Keratinocyte (primary cell): ENCODE data around the gene MAP1LC3A. TPM values are rescaled to one million over a fixed set of nuclear protein-coding genes. Genes with fewer than 3 reads are reported as not detected.

ENCODE experiments used
- DNase-seq: peaks from one replicate; pipeline ENCODE4 v3.0.0-alpha.2; 2011; ENCODE audit warnings: low read depth, missing footprints, low spot score
- FAIRE-seq: peaks from 2 replicates; lab custom pipeline; 2011; peaks lifted over from hg19 to GRCh38; lab: Jason Lieb, UNC
- H2AFZ ChIP-seq: 2 replicates; pipeline ENCODE4 v1.6.0; 2012; ENCODE audit warnings: low read length, control low read depth, inconsistent platforms; ENCODE audit not compliant: control insufficient read depth
- H3K27ac ChIP-seq: 2 replicates; pipeline ENCODE4 v1.5.1; 2011; ENCODE audit warnings: low read length; ENCODE audit not compliant: control insufficient read depth, insufficient read depth
- H3K27me3 ChIP-seq: 3 replicates; pipeline ENCODE4 v1.6.0; 2011; ENCODE audit warnings: low read length; ENCODE audit not compliant: control insufficient read depth, insufficient read depth; ENCODE audit errors: extremely low read depth
- H3K36me3 ChIP-seq, 2 experiments: 2 replicates in 1 of 2; 3 replicates in 1 of 2; pipeline ENCODE4 v1.5.1; 2011; ENCODE audit warnings: low read length in 2 of 2, mild to moderate bottlenecking in 1 of 2; ENCODE audit not compliant: control insufficient read depth in 2 of 2, insufficient read depth in 2 of 2; ENCODE audit errors: extremely low read depth in 1 of 2
- H3K4me1 ChIP-seq: 3 replicates; pipeline ENCODE4 v1.5.1; 2011; ENCODE audit warnings: low read length; ENCODE audit not compliant: control insufficient read depth, insufficient read depth; ENCODE audit errors: extremely low read depth
- H3K4me2 ChIP-seq: 3 replicates; pipeline ENCODE4 v1.6.0; 2011; ENCODE audit warnings: low read depth, low read length; ENCODE audit not compliant: control insufficient read depth, insufficient read depth; ENCODE audit errors: extremely low read depth
- H3K4me3 ChIP-seq, 3 experiments: fragments of 200-600 bp in 1 of 3; sonication (generic) in 1 of 3; 2 replicates in 2 of 3; 3 replicates in 1 of 3; pipeline ENCODE4 v1.5.1; 2011 to 2016; ENCODE audit warnings: low read length in 3 of 3, mild to moderate bottlenecking in 3 of 3, control low read depth in 2 of 3, inconsistent platforms in 1 of 3, low read depth in 1 of 3, mixed read lengths in 1 of 3, mixed run types in 1 of 3, moderate library complexity in 1 of 3; ENCODE audit not compliant: control insufficient read depth in 2 of 3, insufficient read depth in 2 of 3; ENCODE audit errors: extremely low read depth in 1 of 3
- H3K79me2 ChIP-seq: 2 replicates; pipeline ENCODE4 v1.6.0; 2012; ENCODE audit warnings: low read length; ENCODE audit not compliant: control insufficient read depth, insufficient read depth
- H3K9ac ChIP-seq: 3 replicates; pipeline ENCODE4 v1.6.0; 2011; ENCODE audit warnings: low read length; ENCODE audit not compliant: control insufficient read depth, insufficient read depth; ENCODE audit errors: extremely low read depth
- H3K9me1 ChIP-seq: 3 replicates; pipeline ENCODE4 v1.6.0; 2011; ENCODE audit warnings: low read length; ENCODE audit not compliant: control insufficient read depth, insufficient read depth; ENCODE audit errors: extremely low read depth
- H3K9me3 ChIP-seq: 2 replicates; pipeline ENCODE4 v1.5.1; 2012; ENCODE audit warnings: low read depth, low read length; ENCODE audit not compliant: control insufficient read depth
- H4K20me1 ChIP-seq: 3 replicates; pipeline ENCODE4 v1.6.0; 2011; ENCODE audit warnings: low read length; ENCODE audit not compliant: control insufficient read depth, insufficient read depth; ENCODE audit errors: extremely low read depth
- EZH2 ChIP-seq: IDR thresholded peaks from one replicate; pipeline ENCODE4 v1.6.1; 2012; ENCODE audit warnings: inconsistent platforms, mild to moderate bottlenecking, low read length, moderate library complexity
- dilution Hi-C: fragments of 300-500 bp; cut with MboI; formaldehyde crosslinking; loops from one replicate; pipeline ENCODE4 v1.7.0; 2020; ENCODE audit warnings: low sequenced_read_pairs; ENCODE audit not compliant: extremely low pct_ligation_motif_present
- polyA plus RNA-seq, 5 experiments: library from polyadenylated mRNA; depleted of rRNA in 3 of 5; stranded (reverse) in 3 of 5; stranded (forward) in 1 of 5; unstranded in 1 of 5; fragments of >200 nt; gene quantifications; 1 replicate in 1 of 5; 2 replicates in 3 of 5; 3 replicates in 1 of 5; pipeline versions ENCODE4 v1.2.1 to v1.2.3, GENCODE V29; 2011 to 2012; ENCODE audit warnings: missing spikeins in 2 of 5, low read depth in 1 of 5, low replicate concordance in 1 of 5
- TF ChIP-seq, protein P1 (sequence below), 3 experiments: IDR thresholded peaks in 1 of 3; conservative IDR thresholded peaks in 1 of 3; optimal IDR thresholded peaks in 1 of 3; 2 replicates in 2 of 3; 3 replicates in 1 of 3; pipeline versions ENCODE3 to v1.5.1; 2011; ENCODE audit warnings: low read length in 3 of 3, mild to moderate bottlenecking in 3 of 3, moderate library complexity in 2 of 3, control low read depth in 1 of 3, inconsistent platforms in 1 of 3; ENCODE audit not compliant: insufficient read depth in 2 of 3; ENCODE audit errors: extremely low read depth in 1 of 3

MAP1LC3A gene
- polyA plus RNA-seq, 1 donor (not counting 4 experiments of a cell fraction or from before 2014, with no cell fraction given), result 1.7 TPM

DNA sequence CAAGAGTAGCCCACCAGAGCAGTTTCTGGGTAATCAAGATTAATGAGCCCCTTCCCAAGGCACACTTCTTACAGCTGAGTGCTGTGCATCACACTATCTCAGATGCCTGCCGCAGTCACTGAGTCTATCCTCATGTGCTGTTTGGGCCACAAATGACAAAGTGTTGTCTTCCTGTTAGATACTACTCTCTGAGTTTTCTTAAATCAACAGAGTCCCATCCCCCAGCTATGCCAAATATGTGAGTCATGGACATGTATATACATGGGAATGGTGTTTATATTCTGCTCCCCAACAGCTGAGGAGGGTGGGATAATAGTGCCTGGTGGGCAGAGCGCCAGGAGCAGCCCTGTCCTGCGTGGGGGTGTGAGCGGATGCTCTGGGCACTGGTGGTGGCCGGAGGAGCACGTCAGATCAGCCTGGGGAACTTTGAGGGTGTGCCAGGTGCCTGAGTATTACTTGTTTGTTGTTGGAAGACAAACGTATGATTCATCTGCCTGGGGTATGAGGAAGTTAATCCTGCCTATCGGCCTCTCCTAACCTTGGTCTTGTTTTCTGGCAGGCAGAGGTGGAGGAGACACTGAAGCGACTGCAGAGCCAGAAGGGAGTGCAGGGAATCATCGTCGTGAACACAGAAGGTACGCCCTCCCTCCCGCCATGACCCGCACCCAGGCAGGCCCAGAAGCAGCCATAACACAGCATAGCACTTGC, 32.7 kb upstream of the MAP1LC3A start:
- FAIRE-seq, result peak; percentile 89

DNA sequence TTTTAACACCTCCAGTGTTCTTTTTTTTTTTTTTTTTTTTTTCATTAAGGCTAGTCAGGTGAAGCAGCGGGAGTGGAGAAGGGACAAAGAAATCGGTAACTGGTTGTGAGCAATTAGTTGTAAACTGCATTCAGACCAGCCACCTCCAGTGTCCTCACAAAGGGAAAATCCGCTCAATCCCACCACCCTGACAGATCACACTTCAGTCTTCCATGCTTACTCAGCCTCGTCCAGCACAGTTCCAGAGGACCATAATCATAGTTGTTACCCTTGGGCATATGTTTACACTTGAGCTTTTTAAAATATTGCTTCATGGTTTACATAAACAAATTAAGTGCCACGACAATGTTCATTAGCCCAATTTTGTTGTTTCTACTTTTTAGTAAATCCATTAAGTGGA, 32.1 kb upstream of the MAP1LC3A start:
- H3K9me1 ChIP-seq, result no peaks in the 10 kb centered on the region
- dilution Hi-C loops, result no loop called here
- H3K27ac ChIP-seq, result peak overlapping the region; percentile 82
- peak overlapping the region; percentile 53 for H3K9ac ChIP-seq
- peak overlapping the region; percentile 60 for H3K4me2 ChIP-seq
- peak overlapping the region in 1 of 3 experiments; percentile 3 for H3K4me3 ChIP-seq
- peaks cover 22% of the 10 kb centered on the region for H3K4me1 ChIP-seq
- H2AFZ ChIP-seq, result no peak overlapping the region
- TF ChIP-seq, protein P1, sequence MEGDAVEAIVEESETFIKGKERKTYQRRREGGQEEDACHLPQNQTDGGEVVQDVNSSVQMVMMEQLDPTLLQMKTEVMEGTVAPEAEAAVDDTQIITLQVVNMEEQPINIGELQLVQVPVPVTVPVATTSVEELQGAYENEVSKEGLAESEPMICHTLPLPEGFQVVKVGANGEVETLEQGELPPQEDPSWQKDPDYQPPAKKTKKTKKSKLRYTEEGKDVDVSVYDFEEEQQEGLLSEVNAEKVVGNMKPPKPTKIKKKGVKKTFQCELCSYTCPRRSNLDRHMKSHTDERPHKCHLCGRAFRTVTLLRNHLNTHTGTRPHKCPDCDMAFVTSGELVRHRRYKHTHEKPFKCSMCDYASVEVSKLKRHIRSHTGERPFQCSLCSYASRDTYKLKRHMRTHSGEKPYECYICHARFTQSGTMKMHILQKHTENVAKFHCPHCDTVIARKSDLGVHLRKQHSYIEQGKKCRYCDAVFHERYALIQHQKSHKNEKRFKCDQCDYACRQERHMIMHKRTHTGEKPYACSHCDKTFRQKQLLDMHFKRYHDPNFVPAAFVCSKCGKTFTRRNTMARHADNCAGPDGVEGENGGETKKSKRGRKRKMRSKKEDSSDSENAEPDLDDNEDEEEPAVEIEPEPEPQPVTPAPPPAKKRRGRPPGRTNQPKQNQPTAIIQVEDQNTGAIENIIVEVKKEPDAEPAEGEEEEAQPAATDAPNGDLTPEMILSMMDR (optimal IDR thresholded peaks at IDR 0.05 in 1 of 3, IDR thresholded peaks at IDR 0.05 in 1 of 3, conservative IDR thresholded peaks at IDR 0.05 in 1 of 3; ENCODE audit: extremely low read depth in 1 of 3, insufficient read depth in 2 of 3, low read length in 3 of 3), result no peak
- no peak for TF ChIP-seq EZH2
- peaks cover 20% of the 10 kb centered on the region for H4K20me1 ChIP-seq
- H3K27me3 ChIP-seq, result no peaks in the 10 kb centered on the region
- FAIRE-seq, result peak; percentile 48
- peaks cover 36 to 58% of the 10 kb centered on the region in 2 experiments for H3K36me3 ChIP-seq
- peaks cover 36% of the 10 kb centered on the region for H3K79me2 ChIP-seq
- DNase-seq, result no peak
- no peaks in the 10 kb centered on the region for H3K9me3 ChIP-seq

More for the DNA sequence above, 32.7 kb upstream of the MAP1LC3A start:
- Histone ChIP-seq H3K9ac (peak overlapping the region; percentile 53), H3K9me3 (no peaks in the 10 kb centered on the region), H3K79me2 (peaks cover 39% of the 10 kb centered on the region), H3K27ac (peak overlapping the region; percentile 82), H3K4me2 (peak overlapping the region; percentile 60), H3K4me1 (peaks cover 22% of the 10 kb centered on the region), H3K4me3 (peak overlapping the region in 1 of 3 experiments; percentile 3), H3K36me3 (peaks cover 33 to 53% of the 10 kb centered on the region in 2 experiments), H4K20me1 (peaks cover 20% of the 10 kb centered on the region), H3K27me3 (no peaks in the 10 kb centered on the region), H2AFZ (no peak overlapping the region), H3K9me1 (no peaks in the 10 kb centered on the region)
- dilution Hi-C loops, result no loop called here
- DNase-seq, result peak; percentile 99
- TF ChIP-seq EZH2, result no peak
